K562 (cell line): ENCODE measurements around the gene TF. TPM values are rescaled to one million over a fixed set of nuclear protein-coding genes. Genes with fewer than 3 reads are reported as not detected.

ENCODE experiments used
- ATAC-seq: fragments of 200-7000 bp; cut with Tn5 transposase; 3 replicates; pipeline ENCODE4 v1.9.1; 2020; ENCODE audit warnings: moderate library complexity
- BruUV-seq: library from RNA; stranded (reverse); fragments of 400-500 nt; replicated peaks from 2 replicates; lab custom pipeline; 2021; lab: Mats Ljungman, UMichigan
- CTCF ChIA-PET: fragments of 300-600 bp; formaldehyde crosslinking; extraction: SDS; loops from one replicate; lab custom pipeline; 2021; ENCODE audit warnings: low intra/inter-chr PET ratio; lab: Yijun Ruan, JAX
- POLR2A ChIA-PET: fragments of 300-600, 350-650 bp; sonication (Branson Sonifier 250); formaldehyde crosslinking; extraction: SDS; loops from one replicate; lab custom pipeline; 2021; ENCODE audit warnings: antibody characterized with exemption, inconsistent platforms; lab: Yijun Ruan, JAX
- DNase-seq, 4 experiments: peaks; one replicate each; pipeline versions ENCODE4 v3.0.0 to v3.0.0-alpha.2; 2011 to 2018; ENCODE audit warnings: low spot score in 3 of 4, mixed read lengths in 3 of 4; ENCODE audit errors: extremely low read depth in 1 of 4
- FAIRE-seq: peaks from 2 replicates; lab custom pipeline; 2011; peaks lifted over from hg19 to GRCh38; lab: Jason Lieb, UNC
- H2AFZ ChIP-seq: 2 replicates; pipeline ENCODE4 v1.6.0; 2011; ENCODE audit warnings: low read depth, low read length, control low read depth, inconsistent platforms
- H3K27ac ChIP-seq: fragments of 200-600 bp; 3 replicates; pipeline ENCODE4 v1.8.0; 2011; ENCODE audit warnings: low read depth, mild to moderate bottlenecking, control low read depth, inconsistent platforms, low read length, moderate library complexity, mixed read lengths; ENCODE audit errors: extremely low read depth
- H3K27me3 ChIP-seq, 2 experiments: fragments of 300-600 bp in 1 of 2; 2 replicates in 1 of 2; 3 replicates in 1 of 2; pipeline versions ENCODE4 v1.6.0 to v1.8.0; 2011; ENCODE audit warnings: inconsistent platforms in 2 of 2, low read length in 2 of 2, mild to moderate bottlenecking in 1 of 2, mixed read lengths in 1 of 2, moderate library complexity in 1 of 2; ENCODE audit not compliant: control insufficient read depth in 2 of 2, insufficient read depth in 2 of 2
- H3K36me3 ChIP-seq: fragments of 300-600 bp; 3 replicates; pipeline ENCODE4 v1.8.0; 2011; ENCODE audit warnings: mild to moderate bottlenecking, low read length, inconsistent platforms; ENCODE audit not compliant: control insufficient read depth, insufficient read depth
- H3K4me1 ChIP-seq, 2 experiments: fragments of 200-600 bp in 1 of 2; replicated peaks in 1 of 2; 2 replicates in 1 of 2; 3 replicates in 1 of 2; pipeline versions ENCODE4 v1.5.1 to v1.8.0; 2011; ENCODE audit warnings: inconsistent platforms in 2 of 2, low read length in 2 of 2, mild to moderate bottlenecking in 1 of 2, mixed read lengths in 1 of 2, moderate library complexity in 1 of 2; ENCODE audit not compliant: control insufficient read depth in 2 of 2, insufficient read depth in 2 of 2
- H3K4me2 ChIP-seq: 2 replicates; pipeline ENCODE4 v1.6.1; 2011; ENCODE audit warnings: low read length, control low read depth, inconsistent platforms, mixed read lengths; ENCODE audit not compliant: insufficient read depth
- H3K4me3 ChIP-seq: fragments of 200-600 bp; sonication (generic), shearing (Covaris generic); 2 replicates; pipeline ENCODE4 v1.5.1; 2016; ENCODE audit warnings: control low read depth, inconsistent platforms
- H3K79me2 ChIP-seq: fragments of 200-600 bp; 3 replicates; pipeline ENCODE4 v1.8.0; 2011; ENCODE audit warnings: low read length, inconsistent platforms; ENCODE audit not compliant: control insufficient read depth, insufficient read depth
- H3K9ac ChIP-seq, 2 experiments: 2 replicates each; pipeline versions ENCODE4 v1.6.0 to v1.6.1; 2011; ENCODE audit warnings: low read depth in 2 of 2, low read length in 2 of 2, control low read depth in 1 of 2, inconsistent platforms in 1 of 2, mild to moderate bottlenecking in 1 of 2, mixed read lengths in 1 of 2; ENCODE audit not compliant: insufficient read depth in 1 of 2
- H3K9me1 ChIP-seq: one replicate; pipeline ENCODE4 v1.6.0; 2011; ENCODE audit warnings: inconsistent platforms, mild to moderate bottlenecking, low read length, moderate library complexity; ENCODE audit not compliant: control insufficient read depth, insufficient read depth
- H3K9me3 ChIP-seq: replicated peaks from 2 replicates; pipeline ENCODE4 v1.5.1; 2011; ENCODE audit warnings: low read depth, low read length, inconsistent platforms; ENCODE audit not compliant: control insufficient read depth, insufficient read depth
- H4K20me1 ChIP-seq: replicated peaks from 2 replicates; pipeline ENCODE4 v1.6.1; 2011; ENCODE audit warnings: low read length, inconsistent platforms, mixed read lengths; ENCODE audit not compliant: control insufficient read depth, insufficient read depth
- CEBPG ChIP-seq, 3 experiments: fragments of 200-800 bp in 1 of 3; sonication (Bioruptor generic) in 1 of 3; sonication (generic) in 1 of 3; formaldehyde crosslinking in 1 of 3; IDR thresholded peaks in 2 of 3; conservative IDR thresholded peaks in 1 of 3; 2 replicates each; pipeline versions ENCODE4 v1.6.1 to v1.8.0; 2016 to 2022; ENCODE audit warnings: missing compliant biosample characterization in 2 of 3, missing genetic modification characterization in 2 of 3, mild to moderate bottlenecking in 1 of 3, missing genetic modification reagents in 1 of 3
- MEIS2 ChIP-seq: fragments of 450-650 bp; IDR thresholded peaks from 2 replicates; pipeline ENCODE4 v1.6.1; 2014; ENCODE audit warnings: mild to moderate bottlenecking; ENCODE audit not compliant: partially characterized antibody
- WGBS: fragments of 100-300 bp; shearing (Covaris generic); methylation state at CpG from one replicate; pipeline ENCODE4 v1.1.6; 2016; ENCODE audit warnings: low coverage, mixed read lengths; ENCODE audit not compliant: insufficient coverage; ENCODE audit errors: missing lambda C conversion rate; 5-methylcytosine and 5-hydroxymethylcytosine counted together
- in situ Hi-C: fragments of 300-500 bp; cut with MboI; formaldehyde crosslinking; loops from 4 replicates; pipeline ENCODE4 v1.15.0; 2018; ENCODE audit warnings: inconsistent platforms, mixed read lengths
- intact Hi-C: fragments of 100-400 bp; cut with micrococcal nuclease; formaldehyde crosslinking; loops from 2 replicates; pipeline ENCODE4 v1.14.2; 2022
- polyA plus RNA-seq, 8 experiments: library from polyadenylated mRNA; depleted of rRNA in 4 of 8; stranded (reverse) in 5 of 8; unstranded in 3 of 8; fragments of >200 nt; fragmentation: Nextera tagmentation in 2 of 8; fragmentation: Illumina TruSeq in 1 of 8; extraction: Ambion mirVana in 2 of 8; extraction: Trizol in 1 of 8; gene quantifications; 2 replicates each; pipeline versions ENCODE4 v1.2.1 to v1.2.3, GENCODE V29; 2011 to 2014; ENCODE audit warnings: inconsistent platforms in 1 of 8, missing spikeins in 1 of 8
- total RNA-seq, 7 experiments: library from RNA; depleted of rRNA in 6 of 7; stranded (reverse); fragments of >200 nt in 6 of 7; fragmentation: Illumina TruSeq in 2 of 7; extraction: Trizol in 2 of 7; gene quantifications; 2 replicates each; pipeline versions ENCODE4 v1.2.1 to v1.2.3, GENCODE V29; 2011 to 2021; ENCODE audit warnings: low replicate concordance in 1 of 7
- TF ChIP-seq, protein P1 (sequence below), 2 experiments: IDR thresholded peaks in 1 of 2; conservative IDR thresholded peaks in 1 of 2; 2 replicates each; pipeline ENCODE4 v1.6.1; 2016; ENCODE audit warnings: low read depth in 2 of 2, mild to moderate bottlenecking in 1 of 2, missing compliant biosample characterization in 1 of 2, missing genetic modification characterization in 1 of 2, moderate library complexity in 1 of 2

TF gene
- total and polyA plus RNA-seq, 9 of the 15 experiments (the other 6 are each of a cell fraction or from before 2014, with no cell fraction given) = 0.09 to 9.2 (median 3.1) TPM

DNA sequence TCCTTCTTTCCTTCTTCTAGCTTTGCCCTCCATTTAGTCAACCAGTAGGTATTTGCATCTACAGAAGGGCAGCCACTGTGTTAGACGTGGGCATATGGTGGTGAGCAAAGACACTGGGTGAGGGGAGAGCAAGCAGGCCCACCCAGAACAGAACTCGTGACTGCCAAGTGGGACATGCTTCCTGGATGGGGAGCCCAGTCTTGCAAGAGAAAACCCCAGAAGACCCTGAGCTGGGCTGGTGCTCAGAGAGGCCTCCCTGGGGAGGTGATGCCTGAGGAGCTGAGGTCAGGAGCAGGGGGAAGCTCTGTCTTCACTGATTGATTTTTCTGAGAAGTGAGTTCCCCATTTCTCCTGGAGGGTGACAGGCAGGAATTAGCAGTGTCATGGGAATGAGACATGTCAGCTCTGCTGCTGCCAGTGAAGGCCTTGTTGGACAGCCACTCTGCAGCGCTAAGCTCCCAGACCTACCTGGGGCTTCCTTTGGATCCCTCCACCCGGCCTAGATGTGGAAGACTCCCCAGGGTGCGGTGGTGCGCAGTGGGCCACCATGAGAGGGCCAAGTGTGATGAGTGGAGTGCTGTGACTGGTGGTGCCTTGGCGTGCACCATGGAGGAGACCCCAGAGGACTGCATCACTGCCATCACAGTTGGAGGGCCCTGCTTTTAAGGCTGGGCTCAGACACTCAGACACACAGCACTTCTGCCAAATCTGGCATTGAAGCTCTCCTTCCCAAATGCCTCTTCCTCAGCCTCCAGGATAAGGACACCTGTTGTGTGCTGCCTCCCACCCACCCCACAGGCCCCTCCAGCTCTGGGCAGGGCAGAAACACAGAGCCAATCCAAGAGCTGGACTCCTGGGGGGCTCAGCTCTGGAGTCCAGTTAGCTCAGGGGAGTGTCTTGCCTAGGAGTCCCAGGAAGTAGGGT lies 44.5 kb upstream of the TF start:
- DNase-seq (no peak), ATAC-seq (no peak), FAIRE-seq (no peak)
- intact Hi-C loops = no loop called here
- TF ChIP-seq MEIS2 = peak; percentile 31
- TF ChIP-seq, protein P1, sequence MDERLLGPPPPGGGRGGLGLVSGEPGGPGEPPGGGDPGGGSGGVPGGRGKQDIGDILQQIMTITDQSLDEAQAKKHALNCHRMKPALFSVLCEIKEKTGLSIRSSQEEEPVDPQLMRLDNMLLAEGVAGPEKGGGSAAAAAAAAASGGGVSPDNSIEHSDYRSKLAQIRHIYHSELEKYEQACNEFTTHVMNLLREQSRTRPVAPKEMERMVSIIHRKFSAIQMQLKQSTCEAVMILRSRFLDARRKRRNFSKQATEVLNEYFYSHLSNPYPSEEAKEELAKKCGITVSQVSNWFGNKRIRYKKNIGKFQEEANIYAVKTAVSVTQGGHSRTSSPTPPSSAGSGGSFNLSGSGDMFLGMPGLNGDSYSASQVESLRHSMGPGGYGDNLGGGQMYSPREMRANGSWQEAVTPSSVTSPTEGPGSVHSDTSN (CRISPR knock-in tag; IDR thresholded peaks at IDR 0.05; ENCODE audit: low read depth) = no peak
- TF ChIP-seq, protein P1 (tag; conservative IDR thresholded peaks at IDR 0.05; ENCODE audit: low read depth) = peak; percentile 73
- TF ChIP-seq CEBPG (CRISPR knock-in tag; IDR thresholded peaks at IDR 0.05) = no peak
- TF ChIP-seq CEBPG (tag; conservative IDR thresholded peaks at IDR 0.05 in 1 of 2, IDR thresholded peaks at IDR 0.05 in 1 of 2) = no peak
- H3K27ac ChIP-seq = no peak overlapping the region
- no peaks in the 10 kb centered on the region for H3K4me1 ChIP-seq
- no TSS peak for BruUV-seq
- no peaks in the 10 kb centered on the region for H3K79me2 ChIP-seq
- CTCF ChIA-PET = no interaction called here
- no peak overlapping the region for H3K4me3 ChIP-seq
- no peaks in the 10 kb centered on the region for H3K9me1 ChIP-seq
- no peaks in the 10 kb centered on the region for H4K20me1 ChIP-seq
- WGBS = 0% methylated on average over 6 of the region's 7 CpGs
- H3K9ac ChIP-seq = no peak overlapping the region
- no peak overlapping the region for H3K4me2 ChIP-seq
- no peaks in the 10 kb centered on the region for H3K36me3 ChIP-seq
- in situ Hi-C loops = no loop called here
- no peaks in the 10 kb centered on the region for H3K9me3 ChIP-seq
- POLR2A ChIA-PET = interaction anchor here (0.9 to 1.0 kb wide), 4 partner anchors 10 to 32 kb away, joined by 3 to 7 read pairs (median 4); no protein-coding TSS in a partner anchor
- no peak overlapping the region for H2AFZ ChIP-seq
- H3K27me3 ChIP-seq = peaks cover 0 to 22% of the 10 kb centered on the region in 2 experiments; a peak in 2 of 5 replicates
